Stimulated activated CD4-positive, alpha-beta T cell treated with anti-CD3 and anti-CD28 coated beads, Interleukin-12 subunit alpha, Interleukin-12 subunit beta, amount 100 ng/mL, for 24 hours (primary cell): ENCODE results near the gene LMO2.
"Not testable (repeated sequence)": the region's sequence is repeated elsewhere in the genome, so short reads cannot be mapped to it uniquely, and the experiment has no call there.

Source experiments
- DNase-seq, 2 experiments: peaks; one replicate each; pipeline ENCODE4 v3.0.0-alpha.2; 2020; ENCODE audit warnings: low read depth in 2 of 2

Gene LMO2

DNA sequence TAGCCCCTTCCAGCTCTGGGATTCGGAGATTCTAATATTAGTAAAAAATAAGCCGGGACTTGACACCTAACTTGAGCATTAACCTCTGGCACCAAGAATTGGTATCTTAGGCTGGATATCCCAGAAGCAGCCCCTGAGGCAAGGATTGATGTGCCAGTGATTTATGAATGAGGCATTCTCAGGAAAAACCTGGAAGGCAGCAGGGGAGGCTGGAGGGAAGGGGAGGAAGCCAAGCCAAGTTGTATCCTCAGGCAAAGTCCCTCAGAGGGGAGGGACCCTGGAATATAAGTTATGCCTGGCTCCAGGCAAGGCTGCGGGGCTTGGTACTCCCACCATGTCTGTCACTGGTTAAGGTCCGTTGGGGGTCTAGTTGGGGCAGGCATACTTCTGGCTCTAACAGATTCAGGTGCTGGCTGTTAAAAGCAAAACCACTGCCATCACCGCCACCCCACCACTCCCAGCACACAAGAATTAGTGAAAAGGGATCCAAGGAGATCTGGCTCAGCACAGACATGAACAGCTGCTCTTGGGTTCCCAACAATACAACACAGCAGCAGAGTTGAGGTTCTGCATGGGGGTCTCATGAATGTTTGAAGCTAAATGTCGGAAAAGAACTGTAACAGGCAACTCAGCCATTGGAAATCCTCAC, 29.8 kb downstream of the LMO2 start:
- no peak for DNase-seq

DNA sequence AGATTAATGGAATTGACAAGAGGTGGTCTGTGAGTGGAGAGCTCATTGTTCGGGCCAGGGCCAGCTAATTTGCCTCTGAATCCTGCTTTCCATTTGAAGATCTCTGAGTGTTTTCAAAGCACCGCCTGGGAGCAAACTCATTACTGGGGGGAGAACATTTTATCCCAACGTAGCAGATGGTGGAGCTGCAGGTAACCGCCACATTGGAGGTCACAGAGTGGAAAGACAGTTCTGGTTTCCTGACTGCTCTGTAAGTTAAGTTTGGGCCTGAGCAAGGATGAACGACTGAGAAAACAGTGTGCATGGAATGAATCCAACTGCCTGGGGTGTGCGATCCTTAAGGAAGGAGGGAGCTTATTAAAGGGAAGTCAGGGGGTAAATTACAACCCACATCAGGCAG, 30.5 kb downstream of the LMO2 start:
- DNase-seq = no peak

- no peak for DNase-seq
Observed at GRCh38 chr11:33860926-33861325, 30.9 kb downstream of the LMO2 start.

DNA sequence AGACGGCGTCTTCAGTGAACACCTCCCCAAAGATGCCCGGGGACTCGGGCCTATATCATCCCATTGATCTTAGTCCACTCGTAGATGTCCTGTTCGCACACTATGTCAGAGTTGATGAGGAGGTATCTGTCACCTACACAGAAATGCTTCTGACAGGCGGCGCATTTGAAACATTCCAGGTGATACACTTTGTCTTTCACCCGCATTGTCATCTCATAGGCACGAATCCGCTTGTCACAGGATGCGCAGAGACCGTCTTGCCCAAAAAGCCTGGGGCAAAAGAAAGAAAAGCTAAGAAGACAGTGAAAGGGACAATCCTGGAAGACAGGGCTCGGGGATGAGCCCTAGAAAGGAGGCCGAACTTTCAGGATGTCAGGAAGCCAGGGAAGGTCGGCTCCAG, 32.6 kb downstream of the LMO2 start:
- DNase-seq = no peak

DNA sequence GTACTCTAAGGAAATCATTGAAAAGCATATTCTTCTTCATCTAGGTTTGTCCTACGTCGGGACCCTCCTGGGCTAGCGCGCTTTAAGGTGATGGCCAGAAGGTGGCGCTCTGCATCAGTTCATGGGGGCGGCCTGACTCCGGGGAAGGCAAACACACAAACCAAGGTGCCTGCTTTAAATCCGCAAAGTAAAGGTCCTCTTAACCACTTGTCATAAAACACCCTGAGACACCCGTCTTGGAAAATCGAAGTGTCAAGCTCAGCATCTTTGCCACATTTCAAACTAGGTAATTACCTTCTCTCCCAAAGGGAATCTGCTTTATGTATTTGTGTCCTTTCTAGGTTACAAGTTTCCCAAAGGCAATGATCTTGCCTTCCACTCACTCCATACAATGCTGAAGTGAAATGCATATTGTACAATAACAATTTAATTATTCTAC, 33.9 kb downstream of the LMO2 start:
- peak; percentile 48 to 73 for DNase-seq

DNA sequence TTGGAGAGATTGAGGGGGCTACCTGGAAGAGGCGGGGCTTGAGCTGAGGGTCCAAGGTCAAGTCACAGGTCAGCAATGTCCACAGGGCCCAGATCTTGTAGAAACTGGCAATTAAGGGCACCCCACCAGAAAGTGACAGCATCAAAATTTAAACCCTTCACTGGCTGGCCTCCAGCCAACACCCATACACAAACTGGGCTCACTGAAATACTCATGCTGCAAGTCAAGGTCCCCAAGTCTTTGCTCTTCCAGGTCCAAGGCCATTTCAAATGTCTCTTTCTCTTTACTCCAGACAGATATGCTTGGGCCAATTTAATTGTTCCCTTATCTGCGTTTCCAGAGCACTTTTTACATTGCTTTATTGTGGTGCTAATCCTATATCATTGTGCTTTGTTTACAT, 36.4 kb downstream of the LMO2 start:
- no peak for DNase-seq

DNA sequence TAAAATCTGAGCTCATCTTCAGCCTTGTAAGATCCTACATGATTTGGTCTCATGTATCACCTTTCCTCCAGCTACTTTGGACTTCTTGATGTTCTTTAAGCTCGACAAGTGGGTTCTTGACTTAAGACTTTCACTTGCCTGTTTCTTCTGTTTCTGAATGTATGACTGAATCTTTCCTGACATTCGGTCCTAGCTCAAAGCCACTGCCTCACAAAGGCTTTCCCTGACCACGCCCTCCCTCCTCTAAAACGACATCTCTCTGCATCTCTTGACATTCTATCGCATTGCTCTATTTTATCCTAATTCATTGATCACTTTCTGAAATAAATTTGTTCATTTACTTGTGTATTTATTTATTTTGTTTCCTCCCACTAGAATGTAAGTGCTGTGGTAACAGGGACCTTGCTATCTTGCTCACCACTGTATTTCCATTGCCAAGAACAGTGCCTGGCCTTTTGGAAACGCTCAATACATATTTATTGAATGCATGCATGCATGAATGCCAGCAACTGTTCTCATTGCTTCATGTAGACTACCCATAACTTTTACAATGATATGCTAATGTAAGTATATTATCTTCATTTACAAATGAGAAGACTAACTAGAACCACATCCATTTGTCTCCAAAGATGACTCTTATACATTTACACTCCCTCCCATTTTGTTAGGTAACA, 43.0 kb downstream of the LMO2 start:
- no peak for DNase-seq

DNA sequence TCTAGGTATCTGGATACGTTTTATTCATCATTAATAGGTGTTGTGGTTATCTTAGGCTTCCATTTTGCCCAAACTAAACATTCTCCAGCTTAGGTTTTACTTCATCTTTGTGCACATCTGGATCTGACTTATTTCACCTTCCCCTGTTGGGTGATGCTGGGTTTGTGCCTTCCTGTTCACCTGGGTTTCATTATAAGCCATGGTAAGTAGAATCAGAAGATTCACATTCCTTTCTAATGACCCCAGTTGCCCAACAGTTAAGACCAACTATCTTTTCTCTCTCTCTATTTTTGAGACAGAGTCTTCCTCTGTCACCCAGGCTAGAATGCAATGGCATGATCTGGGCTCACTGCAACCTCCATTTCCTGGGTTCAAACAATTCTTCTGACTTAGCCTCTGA, 44.6 kb downstream of the LMO2 start:
- DNase-seq = no peak

GRCh38 chr11:33844236-33844635, 47.6 kb downstream of the LMO2 start:
- no peak for DNase-seq

- no peak for DNase-seq
Observed at GRCh38 chr11:33843018-33843417, 48.9 kb downstream of the LMO2 start.

GRCh38 chr11:33842236-33842915, 49.5 kb downstream of the LMO2 start:
- DNase-seq = no peak

GRCh38 chr11:33838234-33838633, 53.6 kb downstream of the LMO2 start:
- DNase-seq = not testable (repeated sequence)

- not testable (repeated sequence) for DNase-seq
Observed at GRCh38 chr11:33837334-33837733, 54.5 kb downstream of the LMO2 start.

- no peak for DNase-seq
Observed at GRCh38 chr11:33835143-33835878, 56.6 kb downstream of the LMO2 start.

GRCh38 chr11:33832676-33833075, 59.2 kb downstream of the LMO2 start:
- DNase-seq = no peak

DNA sequence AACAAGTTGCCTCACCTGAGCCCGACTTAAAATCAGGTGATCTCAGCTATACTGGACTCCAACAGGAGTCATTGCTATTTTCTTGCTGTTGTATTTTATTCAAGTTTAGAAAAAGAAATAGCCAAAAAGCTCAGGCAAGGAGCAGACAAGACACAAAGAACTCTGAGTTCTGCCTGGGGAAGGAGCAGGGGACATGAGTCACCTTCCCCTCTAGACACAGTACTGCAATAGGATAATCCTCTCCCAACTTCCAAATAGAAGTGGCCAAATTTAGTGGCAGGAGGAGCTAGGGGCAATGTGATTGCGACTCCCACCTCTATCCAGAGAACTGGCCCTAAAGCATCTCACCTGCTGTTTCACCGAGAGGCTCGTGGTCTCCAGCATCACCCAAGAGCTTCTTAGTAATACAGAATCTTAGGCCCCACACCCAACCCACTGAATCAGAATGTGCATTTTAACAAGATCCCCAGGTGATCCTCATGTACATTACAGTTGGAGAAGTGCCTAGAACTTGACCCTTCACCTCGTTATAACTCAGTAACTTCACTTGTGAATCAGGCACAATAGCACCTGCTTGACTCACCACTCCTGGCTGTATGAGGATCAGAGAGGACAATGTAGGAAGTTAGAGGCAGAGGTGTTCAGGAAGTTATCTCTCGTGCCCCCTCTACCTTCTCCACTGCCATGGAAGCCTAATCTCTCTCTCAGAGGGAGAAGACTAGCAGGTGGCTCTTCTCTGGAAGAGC, 60.8 kb downstream of the LMO2 start:
- no peak for DNase-seq

DNA sequence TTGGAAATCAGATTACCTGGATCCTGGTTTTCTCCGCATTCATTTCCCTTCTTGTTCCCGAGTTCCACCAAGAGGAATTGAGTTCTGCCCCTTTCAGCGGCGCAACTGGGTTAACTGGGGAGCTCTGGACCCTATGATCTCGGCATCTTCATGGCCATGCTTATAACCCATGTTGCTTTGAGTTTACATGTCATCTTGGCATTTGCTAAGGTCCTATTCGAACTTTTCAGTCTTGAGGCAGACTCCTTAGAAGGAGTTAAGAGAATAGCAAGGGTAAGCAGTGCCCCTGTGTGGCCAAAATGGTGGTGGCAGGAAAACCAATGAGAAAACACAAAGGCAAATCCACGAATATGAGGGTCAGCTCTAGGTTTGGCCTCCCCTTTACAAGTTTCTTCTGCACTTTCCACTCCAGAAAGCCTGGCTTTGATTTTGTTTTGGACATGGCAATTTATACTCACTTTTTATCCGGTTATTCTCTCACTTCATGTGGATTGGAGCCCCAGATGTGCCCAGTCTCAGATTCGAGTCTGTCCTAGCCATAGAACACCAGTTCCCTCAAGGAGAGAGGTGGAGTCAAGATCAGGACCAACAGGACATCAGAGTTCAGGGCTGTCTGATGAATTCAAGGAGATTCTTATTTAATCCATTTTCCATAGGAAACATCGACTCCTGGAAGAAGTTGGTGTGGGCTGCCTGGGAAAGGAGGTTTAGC, 62.3 kb downstream of the LMO2 start:
- DNase-seq = peak; percentile 11 to 45

GRCh38 chr11:33828604-33829429, 63.1 kb downstream of the LMO2 start:
- no peak for DNase-seq

DNA sequence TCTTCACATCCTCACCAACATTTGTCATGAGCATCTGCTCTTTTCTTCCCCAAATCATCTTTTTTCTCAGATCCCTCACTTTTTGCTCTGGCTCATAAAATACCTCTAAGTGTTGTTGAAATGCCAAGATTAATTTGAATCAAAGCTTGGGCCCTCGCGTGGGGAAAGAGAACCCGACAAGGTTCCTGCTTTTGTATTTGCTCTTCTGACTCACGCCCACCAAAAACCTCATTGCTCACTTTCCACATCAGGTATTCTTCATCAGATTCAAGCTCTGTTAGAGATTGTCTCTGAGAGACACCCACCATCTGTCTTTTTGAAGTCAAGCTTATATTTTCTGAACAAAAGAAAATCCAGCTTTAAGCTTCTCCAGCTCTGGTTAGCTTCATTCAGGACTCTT, 64.7 kb downstream of the LMO2 start:
- no peak for DNase-seq
